ENCODE data around the gene RBMXL3.

RBMXL3 gene

GRCh38 chrX:115233497-115234455, 44.6 kb downstream of the RBMXL3 start, which contains the start of gene LRCH2:
Gene LRCH2 (minus strand): TSS chrX:115234096. CDS start chrX:115234041, 55 bp downstream.
- DNase-seq (ENCODE audit: low read depth in 2 of 2), result peak; percentile 31 to 32

DNA sequence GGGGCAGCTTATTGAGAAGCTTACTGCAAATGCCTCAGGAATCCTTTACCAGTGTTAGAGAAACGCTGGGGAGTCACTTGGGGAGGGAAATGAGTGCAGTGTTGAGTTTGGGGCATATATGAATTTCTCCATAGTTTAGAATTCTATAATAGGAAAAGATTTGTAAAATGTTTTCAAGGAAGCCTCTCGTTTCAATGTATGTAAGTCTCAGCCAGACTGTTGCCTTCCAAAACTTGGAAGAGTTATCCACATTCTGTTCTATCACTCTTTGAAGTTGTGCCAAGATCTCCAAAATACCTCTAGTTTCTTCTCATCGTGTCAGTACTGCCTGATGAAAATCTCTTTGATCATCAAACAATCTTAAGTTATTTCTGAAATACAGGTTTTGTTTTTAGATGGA, 45.3 kb downstream of the RBMXL3 start:
- no peak for DNase-seq (ENCODE audit: low read depth in 2 of 2)

DNA sequence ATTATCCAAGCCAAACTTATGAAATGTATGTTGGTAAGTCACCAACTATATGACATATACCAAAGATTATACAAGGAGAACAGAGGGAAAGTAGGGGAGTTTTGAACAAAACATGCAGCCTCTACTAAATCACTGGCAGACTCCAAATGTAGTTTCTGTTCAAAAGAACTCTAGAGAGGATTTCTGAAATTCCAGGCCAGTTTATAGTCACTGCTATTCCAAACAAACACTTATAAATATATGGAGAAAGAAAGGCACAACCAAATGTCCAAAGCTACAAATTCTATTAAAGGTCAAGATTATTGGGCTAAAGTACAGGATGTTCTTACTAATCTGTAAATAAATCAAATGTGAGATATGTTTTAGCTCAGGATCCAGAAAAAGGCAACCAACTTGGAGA, 47.4 kb downstream of the RBMXL3 start:
- no peak for DNase-seq (ENCODE audit: low read depth in 2 of 2)

DNA sequence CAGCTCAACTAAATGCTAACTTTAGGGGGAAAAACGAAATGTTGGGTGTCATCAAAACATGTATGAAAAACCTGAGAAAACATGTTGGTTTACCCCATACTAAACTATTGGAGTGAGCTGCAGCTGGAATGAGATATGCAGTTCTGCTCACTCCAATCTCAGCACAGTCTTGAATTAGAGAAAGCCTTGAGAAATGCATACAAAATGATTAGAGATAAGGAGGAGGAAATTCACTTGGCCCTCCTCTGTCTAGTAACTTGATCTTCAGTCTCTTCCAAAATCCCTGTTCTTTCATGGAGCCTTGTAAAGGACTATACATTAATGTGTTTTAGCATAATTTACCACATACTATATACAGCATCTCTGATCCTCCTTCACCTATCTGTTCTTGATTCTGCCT, 47.8 kb downstream of the RBMXL3 start:
- no peak for DNase-seq (ENCODE audit: low read depth in 2 of 2)

Data from fibroblast of skin of left quadriceps (primary cell).